Measurements from ENCODE around the gene VNN1. TPM values are rescaled to one million over a fixed set of nuclear protein-coding genes. Genes with fewer than 3 reads are reported as not detected.

The VNN1 gene
- total and polyA plus RNA-seq, 2 donors (not counting 3 experiments of a cell fraction or from before 2014, with no cell fraction given), result not detected

DNA sequence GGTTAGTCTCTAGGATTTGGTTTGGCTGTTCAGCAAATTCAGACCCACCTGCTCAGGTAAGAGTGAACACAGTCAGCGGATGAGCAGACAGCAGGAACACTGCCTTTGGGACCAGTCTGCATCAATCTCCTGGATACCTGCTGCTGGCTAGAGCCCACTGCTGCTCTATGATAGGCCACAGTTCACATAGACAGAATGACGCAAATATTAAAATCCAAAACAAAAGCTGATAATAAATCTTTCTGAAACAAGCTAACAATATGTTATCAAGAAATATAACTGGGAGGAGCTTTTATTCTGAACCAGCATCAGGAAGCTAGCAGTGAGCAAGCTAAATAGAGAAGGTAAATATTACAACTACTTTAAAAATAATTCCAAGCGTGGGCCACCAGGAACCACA, 54.8 kb downstream of the VNN1 start, which contains the start of gene TAAR1:
Gene TAAR1, minus strand, starts transcription at position 101 of the 400 bp plus-strand sequence. CDS start 13,179 bp downstream, outside the sequence.
- no peak within 1 kb of the TSS for H2AFZ ChIP-seq (ENCODE audit: low read depth, low read length)
- H3K9me1 ChIP-seq (replicated peaks; ENCODE audit: control insufficient read depth, extremely low read depth, insufficient read depth, low read length), result no peaks in the 10 kb centered on the region
- no peak within 1 kb of the TSS for H3K9ac ChIP-seq (replicated peaks; ENCODE audit: extremely low read depth, insufficient read depth, low read length)
- intact Hi-C loops (cut with micrococcal nuclease), result no loop called here
- peaks cover 0 to 2% of the 10 kb centered on the region in 2 experiments for H3K27me3 ChIP-seq (ENCODE audit: control insufficient read depth in 2 of 2, insufficient read depth in 2 of 2, low read length in 2 of 2)
- FAIRE-seq (no peak), DNase-seq (ENCODE audit: low read depth, low spot score) (no peak)
- H4K20me1 ChIP-seq (replicated peaks; ENCODE audit: control insufficient read depth, extremely low read depth, insufficient read depth, low read length), result no peaks in the 10 kb centered on the region
- no peak within 1 kb of the TSS for H3K4me3 ChIP-seq (replicated peaks in 1 of 3; ENCODE audit: insufficient read depth in 1 of 3, low read depth in 1 of 3, low read length in 3 of 3)
- H3K79me2 ChIP-seq (ENCODE audit: control insufficient read depth, insufficient read depth, low read length), result no peaks in the 10 kb centered on the region
- no TSS peak for BruUV-seq (replicated peaks)
- ChIA-PET CTCF (interaction anchor here (1.1 to 1.9 kb wide), 2 partner anchors 11 to 16 kb away, joined by 3 to 8 read pairs; no protein-coding TSS in a partner anchor), POLR2A (no interaction called here)
- no peaks in the 10 kb centered on the region for H3K36me3 ChIP-seq (ENCODE audit: control insufficient read depth in 2 of 2, extremely low read depth in 1 of 2, insufficient read depth in 2 of 2, low read length in 2 of 2)
- dilution Hi-C loops (cut with MboI; ENCODE audit: extremely low pct_ligation_motif_present, low sequenced_read_pairs), result no loop called here
- H3K27ac ChIP-seq (ENCODE audit: insufficient read depth, low read depth, low read length), result no peak within 1 kb of the TSS
- H3K4me1 ChIP-seq (ENCODE audit: control insufficient read depth, extremely low read depth, insufficient read depth, low read length), result peaks cover 2% of the 10 kb centered on the region
- TF ChIP-seq EZH2 (IDR thresholded peaks at IDR 0.05; ENCODE audit: borderline replicate concordance, low read depth, low read length, severe bottlenecking) (no peak), FOS (IDR thresholded peaks at IDR 0.05; ENCODE audit: borderline replicate concordance, insufficient read depth, low read length) (no peak), JUN (IDR thresholded peaks at IDR 0.05; ENCODE audit: borderline replicate concordance, insufficient read depth, insufficient read length, low read depth) (no peak), MYC (IDR thresholded peaks at IDR 0.05; ENCODE audit: low read depth, low read length) (no peak), POLR2A (IDR thresholded peaks at IDR 0.05; ENCODE audit: low read depth, low read length) (no peak), GATA2 (IDR thresholded peaks at IDR 0.05; ENCODE audit: insufficient read depth, insufficient read length, low read depth, low read length) (no peak), POLR2AphosphoS5 (IDR thresholded peaks at IDR 0.05; ENCODE audit: insufficient read depth, low read depth, low read length) (no peak)
- TF ChIP-seq, protein P1, sequence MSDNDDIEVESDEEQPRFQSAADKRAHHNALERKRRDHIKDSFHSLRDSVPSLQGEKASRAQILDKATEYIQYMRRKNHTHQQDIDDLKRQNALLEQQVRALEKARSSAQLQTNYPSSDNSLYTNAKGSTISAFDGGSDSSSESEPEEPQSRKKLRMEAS (IDR thresholded peaks at IDR 0.05; ENCODE audit: insufficient read depth, insufficient read length), result no peak
- TF ChIP-seq, protein P2, sequence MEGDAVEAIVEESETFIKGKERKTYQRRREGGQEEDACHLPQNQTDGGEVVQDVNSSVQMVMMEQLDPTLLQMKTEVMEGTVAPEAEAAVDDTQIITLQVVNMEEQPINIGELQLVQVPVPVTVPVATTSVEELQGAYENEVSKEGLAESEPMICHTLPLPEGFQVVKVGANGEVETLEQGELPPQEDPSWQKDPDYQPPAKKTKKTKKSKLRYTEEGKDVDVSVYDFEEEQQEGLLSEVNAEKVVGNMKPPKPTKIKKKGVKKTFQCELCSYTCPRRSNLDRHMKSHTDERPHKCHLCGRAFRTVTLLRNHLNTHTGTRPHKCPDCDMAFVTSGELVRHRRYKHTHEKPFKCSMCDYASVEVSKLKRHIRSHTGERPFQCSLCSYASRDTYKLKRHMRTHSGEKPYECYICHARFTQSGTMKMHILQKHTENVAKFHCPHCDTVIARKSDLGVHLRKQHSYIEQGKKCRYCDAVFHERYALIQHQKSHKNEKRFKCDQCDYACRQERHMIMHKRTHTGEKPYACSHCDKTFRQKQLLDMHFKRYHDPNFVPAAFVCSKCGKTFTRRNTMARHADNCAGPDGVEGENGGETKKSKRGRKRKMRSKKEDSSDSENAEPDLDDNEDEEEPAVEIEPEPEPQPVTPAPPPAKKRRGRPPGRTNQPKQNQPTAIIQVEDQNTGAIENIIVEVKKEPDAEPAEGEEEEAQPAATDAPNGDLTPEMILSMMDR (IDR thresholded peaks at IDR 0.05; ENCODE audit: extremely low read depth in 1 of 2, insufficient read depth in 1 of 2, low read depth in 1 of 2, low read length in 2 of 2), result no peak
- H3K4me2 ChIP-seq (ENCODE audit: insufficient read depth, low read length), result no peak within 1 kb of the TSS
- H3K9me3 ChIP-seq (replicated peaks; ENCODE audit: control insufficient read depth, insufficient read depth, low read length), result no peaks in the 10 kb centered on the region

Data from endothelial cell of umbilical vein (primary cell).